Measurements from ENCODE around the gene SMIM45.
A peak's percentile ranks its signal among the peaks of the same experiment; 100 is the strongest.

Gene SMIM45

DNA sequence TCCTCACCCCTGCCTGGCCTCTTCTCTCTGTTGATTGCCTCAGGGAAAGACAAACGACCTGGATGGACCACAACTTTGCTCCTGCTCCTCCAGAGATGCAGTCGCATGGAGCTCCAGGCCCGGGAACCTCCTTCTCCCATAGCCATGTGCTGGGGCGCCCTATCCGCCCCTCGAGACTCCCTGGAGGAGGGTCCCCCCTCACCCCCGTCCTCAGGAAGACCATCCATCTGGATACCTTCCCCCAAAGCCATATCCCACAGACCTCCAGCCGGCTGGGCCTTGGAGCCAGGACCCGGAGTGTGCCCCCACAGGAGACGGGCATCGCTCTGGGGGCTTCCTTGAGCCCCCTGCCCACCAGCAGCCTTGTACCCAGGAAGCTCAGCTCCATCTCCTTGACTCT is 19.5 kb downstream of the SMIM45 start:
- no peak overlapping the region for H2AFZ ChIP-seq (ENCODE audit: insufficient read depth, low read depth, low read length, poor library complexity, severe bottlenecking)
- no peak overlapping the region for H3K27ac ChIP-seq (ENCODE audit: low read depth in 1 of 2, low read length in 2 of 2)
- WGBS (ENCODE audit: insufficient coverage), result 87% methylated on average over 8 of the region's 11 CpGs
- Mint-ChIP-seq H3K4me3 (no peak overlapping the region), H3K27me3 (ENCODE audit: low read depth in 3 of 3) (peaks cover 36 to 40% (median 37%) of the 10 kb centered on the region in 3 donors), H3K4me1 (peaks cover 5% of the 10 kb centered on the region), H3K9me3 (peaks cover 0 to 6% (median 2%) of the 10 kb centered on the region in 7 donors), H3K27ac (no peak overlapping the region), H3K36me3 (no peaks in the 10 kb centered on the region)
- no peaks in the 10 kb centered on the region for H3K79me2 ChIP-seq (ENCODE audit: insufficient read depth, low read length)
- no peak overlapping the region for H3K4me3 ChIP-seq (replicated peaks in 1 of 3; ENCODE audit: low read depth in 2 of 3, low read length in 3 of 3)
- peaks cover 3 to 5% of the 10 kb centered on the region in 2 donors for H3K4me1 ChIP-seq (ENCODE audit: control insufficient read depth in 1 of 2, insufficient read depth in 2 of 2, low read length in 2 of 2)
- H3K27me3 ChIP-seq (ENCODE audit: control insufficient read depth in 2 of 2, insufficient read depth in 2 of 2, low read length in 2 of 2), result peaks cover 16 to 20% of the 10 kb centered on the region in 2 donors
- TF ChIP-seq, protein P1, sequence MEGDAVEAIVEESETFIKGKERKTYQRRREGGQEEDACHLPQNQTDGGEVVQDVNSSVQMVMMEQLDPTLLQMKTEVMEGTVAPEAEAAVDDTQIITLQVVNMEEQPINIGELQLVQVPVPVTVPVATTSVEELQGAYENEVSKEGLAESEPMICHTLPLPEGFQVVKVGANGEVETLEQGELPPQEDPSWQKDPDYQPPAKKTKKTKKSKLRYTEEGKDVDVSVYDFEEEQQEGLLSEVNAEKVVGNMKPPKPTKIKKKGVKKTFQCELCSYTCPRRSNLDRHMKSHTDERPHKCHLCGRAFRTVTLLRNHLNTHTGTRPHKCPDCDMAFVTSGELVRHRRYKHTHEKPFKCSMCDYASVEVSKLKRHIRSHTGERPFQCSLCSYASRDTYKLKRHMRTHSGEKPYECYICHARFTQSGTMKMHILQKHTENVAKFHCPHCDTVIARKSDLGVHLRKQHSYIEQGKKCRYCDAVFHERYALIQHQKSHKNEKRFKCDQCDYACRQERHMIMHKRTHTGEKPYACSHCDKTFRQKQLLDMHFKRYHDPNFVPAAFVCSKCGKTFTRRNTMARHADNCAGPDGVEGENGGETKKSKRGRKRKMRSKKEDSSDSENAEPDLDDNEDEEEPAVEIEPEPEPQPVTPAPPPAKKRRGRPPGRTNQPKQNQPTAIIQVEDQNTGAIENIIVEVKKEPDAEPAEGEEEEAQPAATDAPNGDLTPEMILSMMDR (IDR thresholded peaks at IDR 0.05), result no peak
- intact Hi-C loops (cut with micrococcal nuclease), result no loop called here
- H3K9ac ChIP-seq (ENCODE audit: insufficient read depth, low read length, poor library complexity, severe bottlenecking), result no peak overlapping the region
- no peaks in the 10 kb centered on the region for H4K20me1 ChIP-seq (ENCODE audit: insufficient read depth, low read length)
- DNase-seq, result no peak
- no peaks in the 10 kb centered on the region for H3K36me3 ChIP-seq (replicated peaks in 1 of 2; ENCODE audit: control insufficient read depth in 1 of 2, insufficient read depth in 2 of 2, low read length in 2 of 2)
- H3K4me2 ChIP-seq (replicated peaks; ENCODE audit: extremely low read depth, low read length, poor library complexity, severe bottlenecking), result no peak overlapping the region
- peaks cover 0 to 4% of the 10 kb centered on the region in 2 donors for H3K9me3 ChIP-seq (replicated peaks in 1 of 2; ENCODE audit: control insufficient read depth in 1 of 2, insufficient read depth in 1 of 2, low read length in 2 of 2)

DNA sequence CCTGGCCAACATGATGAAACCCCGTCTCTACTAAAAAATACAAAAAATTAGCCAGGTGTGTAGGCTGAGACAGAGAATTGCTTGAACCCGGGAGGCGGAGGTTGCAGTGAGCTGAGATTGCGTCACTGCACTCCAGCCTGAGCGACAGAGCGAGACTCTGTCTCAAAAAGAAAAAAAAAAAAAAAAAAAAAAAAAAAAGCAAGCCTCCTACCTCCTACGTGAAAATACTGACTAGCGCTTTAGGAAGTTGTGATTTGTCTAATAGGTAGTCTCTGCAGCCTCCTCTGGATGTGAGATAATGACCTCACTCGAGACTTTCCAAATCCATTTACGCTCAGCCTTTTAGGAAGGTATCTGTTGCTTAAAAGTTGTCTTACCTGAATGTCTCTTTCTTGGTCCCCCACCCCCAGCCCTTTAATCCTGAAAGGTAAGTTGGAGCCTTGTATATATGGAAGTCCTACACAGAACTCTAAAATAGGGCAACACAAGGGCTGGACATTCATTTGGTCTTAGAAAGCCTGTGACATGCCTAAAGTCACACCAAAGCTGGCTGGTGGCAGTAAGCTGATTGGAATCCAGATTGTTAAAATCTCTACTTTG is 22.8 kb downstream of the SMIM45 start:
- H3K4me3 ChIP-seq (replicated peaks in 1 of 3; ENCODE audit: low read depth in 2 of 3, low read length in 3 of 3), result no peak overlapping the region
- intact Hi-C loops (cut with micrococcal nuclease), result no loop called here
- H3K9ac ChIP-seq (ENCODE audit: insufficient read depth, low read length, poor library complexity, severe bottlenecking), result no peak overlapping the region
- H2AFZ ChIP-seq (ENCODE audit: insufficient read depth, low read depth, low read length, poor library complexity, severe bottlenecking), result no peak overlapping the region
- H3K36me3 ChIP-seq (replicated peaks in 1 of 2; ENCODE audit: control insufficient read depth in 1 of 2, insufficient read depth in 2 of 2, low read length in 2 of 2), result no peaks in the 10 kb centered on the region
- Mint-ChIP-seq H3K4me1 (peaks cover 11% of the 10 kb centered on the region), H3K27ac (no peak overlapping the region), H3K36me3 (no peaks in the 10 kb centered on the region), H3K27me3 (ENCODE audit: low read depth in 3 of 3) (peaks cover 56 to 67% (median 61%) of the 10 kb centered on the region in 3 donors), H3K4me3 (peak overlapping the region in 1 of 2 donors; percentile 51), H3K9me3 (peaks cover 0 to 11% (median 2%) of the 10 kb centered on the region in 7 donors)
- peaks cover 0 to 12% of the 10 kb centered on the region in 2 donors for H3K9me3 ChIP-seq (replicated peaks in 1 of 2; ENCODE audit: control insufficient read depth in 1 of 2, insufficient read depth in 1 of 2, low read length in 2 of 2)
- H3K27me3 ChIP-seq (ENCODE audit: control insufficient read depth in 2 of 2, insufficient read depth in 2 of 2, low read length in 2 of 2), result peaks cover 27 to 37% of the 10 kb centered on the region in 2 donors
- TF ChIP-seq, protein P1 (IDR thresholded peaks at IDR 0.05), result no peak
- no peak overlapping the region for H3K27ac ChIP-seq (ENCODE audit: low read depth in 1 of 2, low read length in 2 of 2)
- no peaks in the 10 kb centered on the region for H4K20me1 ChIP-seq (ENCODE audit: insufficient read depth, low read length)
- peaks cover 7 to 11% of the 10 kb centered on the region in 2 donors for H3K4me1 ChIP-seq (ENCODE audit: control insufficient read depth in 1 of 2, insufficient read depth in 2 of 2, low read length in 2 of 2)
- H3K79me2 ChIP-seq (ENCODE audit: insufficient read depth, low read length), result no peaks in the 10 kb centered on the region
- no peak for DNase-seq
- WGBS (ENCODE audit: insufficient coverage), result 80% methylated on average over 1 of the region's 10 CpGs
- no peak overlapping the region for H3K4me2 ChIP-seq (replicated peaks; ENCODE audit: extremely low read depth, low read length, poor library complexity, severe bottlenecking)
